SK-N-MC (cell line): ENCODE measurements around the gene WDR44.

Source experiments
- EZH2 ChIP-seq: fragments of 200-600 bp; sonication (generic); IDR thresholded peaks from one replicate; pipeline ENCODE4 v1.6.1; 2017; ENCODE audit warnings: antibody characterized with exemption
- POLR2AphosphoS5 ChIP-seq: IDR thresholded peaks from 2 replicates; pipeline ENCODE4 v1.6.1; 2012; ENCODE audit warnings: mild to moderate bottlenecking, low read depth, low read length, borderline replicate concordance

DNA sequence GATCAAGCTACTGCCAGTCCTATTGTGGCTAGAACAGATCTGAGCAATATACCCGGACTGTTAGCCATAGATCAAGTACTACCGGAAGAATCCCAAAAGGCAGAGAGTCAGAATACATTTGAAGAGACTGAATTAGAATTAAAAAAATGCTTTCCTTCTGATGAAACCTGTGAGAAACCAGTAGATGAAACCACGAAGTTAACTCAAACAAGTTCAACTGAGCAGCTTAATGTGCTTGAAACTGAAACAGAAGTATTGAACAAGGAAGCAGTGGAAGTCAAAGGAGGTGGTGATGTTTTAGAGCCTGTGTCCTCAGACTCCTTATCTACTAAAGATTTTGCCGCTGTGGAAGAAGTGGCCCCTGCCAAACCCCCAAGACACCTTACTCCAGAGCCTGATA lies 46.8 kb downstream of the WDR44 start:
- TF ChIP-seq EZH2 = no peak
- no peak for TF ChIP-seq POLR2AphosphoS5
